H9 (cell line): ENCODE results near the gene HOXB8. TPM values are rescaled to one million over a fixed set of nuclear protein-coding genes. Genes with fewer than 3 reads are reported as not detected.

Source experiments
- DNase-seq: peaks from one replicate; pipeline ENCODE4 v3.0.0-alpha.2; 2017
- H2AFZ ChIP-seq: one replicate; pipeline ENCODE4 v1.6.1; 2013; ENCODE audit warnings: mild to moderate bottlenecking, low read length, control low read depth, moderate library complexity
- H2AK5ac ChIP-seq: 2 replicates; pipeline ENCODE4 v1.6.1; 2013; ENCODE audit warnings: low read length, control low read depth, mixed read lengths; ENCODE audit not compliant: insufficient read length
- H2BK120ac ChIP-seq: one replicate; pipeline ENCODE4 v1.6.1; 2013; ENCODE audit warnings: low read depth, mild to moderate bottlenecking, low read length, control low read depth, inconsistent platforms; ENCODE audit not compliant: poor library complexity, severe bottlenecking
- H2BK12ac ChIP-seq: 2 replicates; pipeline ENCODE4 v1.6.1; 2013; ENCODE audit warnings: low read length, control low read depth, mixed read lengths, low read depth; ENCODE audit not compliant: insufficient read length
- H2BK15ac ChIP-seq: 2 replicates; pipeline ENCODE4 v1.6.1; 2013; ENCODE audit warnings: low read depth, low read length, control low read depth
- H2BK20ac ChIP-seq: one replicate; pipeline ENCODE4 v1.6.1; 2013; ENCODE audit warnings: low read depth, mild to moderate bottlenecking, low read length, control low read depth, inconsistent platforms; ENCODE audit not compliant: poor library complexity, severe bottlenecking
- H2BK5ac ChIP-seq: 2 replicates; pipeline ENCODE4 v1.6.1; 2013; ENCODE audit warnings: low read length, control low read depth, mixed read lengths; ENCODE audit not compliant: insufficient read length
- H3K14ac ChIP-seq: 2 replicates; pipeline ENCODE4 v1.6.1; 2013; ENCODE audit warnings: low read length, control low read depth; ENCODE audit not compliant: insufficient read depth
- H3K18ac ChIP-seq: 2 replicates; pipeline ENCODE4 v1.6.1; 2013; ENCODE audit warnings: low read depth, mild to moderate bottlenecking, mixed read lengths, low read length, control low read depth; ENCODE audit not compliant: insufficient read length
- H3K23ac ChIP-seq: 2 replicates; pipeline ENCODE4 v1.6.1; 2013; ENCODE audit warnings: low read length, control low read depth, mixed read lengths, low read depth; ENCODE audit not compliant: insufficient read length
- H3K23me2 ChIP-seq: 2 replicates; pipeline ENCODE4 v1.6.1; 2013; ENCODE audit warnings: low read depth, mild to moderate bottlenecking, mixed read lengths, low read length, control low read depth; ENCODE audit not compliant: insufficient read length, poor library complexity, severe bottlenecking
- H3K27ac ChIP-seq: 2 replicates; pipeline ENCODE4 v1.5.1; 2013; ENCODE audit warnings: low read length, control low read depth, mixed read lengths, low read depth; ENCODE audit not compliant: insufficient read length
- H3K27me3 ChIP-seq: 2 replicates; pipeline ENCODE4 v1.6.1; 2013; ENCODE audit warnings: low read length, control low read depth, inconsistent platforms; ENCODE audit not compliant: insufficient read depth
- H3K4ac ChIP-seq: 2 replicates; pipeline ENCODE4 v1.6.1; 2013; ENCODE audit warnings: low read depth, mild to moderate bottlenecking, control low read depth, inconsistent platforms, low read length, moderate library complexity
- H3K4me1 ChIP-seq: 2 replicates; pipeline ENCODE4 v1.6.1; 2013; ENCODE audit warnings: low read length, control low read depth, inconsistent platforms; ENCODE audit not compliant: insufficient read depth
- H3K4me2 ChIP-seq: 2 replicates; pipeline ENCODE4 v1.6.1; 2013; ENCODE audit warnings: low read length, control low read depth, mixed read lengths; ENCODE audit not compliant: insufficient read length, insufficient read depth
- H3K56ac ChIP-seq: 2 replicates; pipeline ENCODE4 v1.6.1; 2013; ENCODE audit warnings: low read depth, mild to moderate bottlenecking, mixed read lengths, low read length, control low read depth; ENCODE audit not compliant: insufficient read length
- H3K79me1 ChIP-seq: 2 replicates; pipeline ENCODE4 v1.6.1; 2013; ENCODE audit warnings: low read depth, mild to moderate bottlenecking, moderate library complexity, low read length, control low read depth, inconsistent platforms; ENCODE audit not compliant: insufficient read depth, poor library complexity, severe bottlenecking
- H3K79me2 ChIP-seq: 2 replicates; pipeline ENCODE4 v1.6.1; 2013; ENCODE audit warnings: low read length, control low read depth, inconsistent platforms; ENCODE audit not compliant: insufficient read depth
- H3K9ac ChIP-seq: 2 replicates; pipeline ENCODE4 v1.6.1; 2013; ENCODE audit warnings: low read length, control low read depth, mixed read lengths; ENCODE audit not compliant: insufficient read length; ENCODE audit errors: extremely low read depth
- H3K9me3 ChIP-seq: one replicate; pipeline ENCODE4 v1.6.1; 2013; ENCODE audit warnings: low read depth, low read length, inconsistent platforms; ENCODE audit not compliant: control insufficient read depth
- H3T11ph ChIP-seq: one replicate; pipeline ENCODE4 v1.6.1; 2013; ENCODE audit warnings: mild to moderate bottlenecking, low read length, control low read depth, inconsistent platforms
- H4K20me1 ChIP-seq: one replicate; pipeline ENCODE4 v1.6.1; 2013; ENCODE audit not compliant: control insufficient read depth, insufficient read length, insufficient read depth
- H4K5ac ChIP-seq: 2 replicates; pipeline ENCODE4 v1.6.1; 2013; ENCODE audit warnings: low read depth, mild to moderate bottlenecking, mixed read lengths, low read length, control low read depth; ENCODE audit not compliant: insufficient read length
- H4K8ac ChIP-seq: replicated peaks from 2 replicates; pipeline ENCODE4 v1.6.1; 2013; ENCODE audit warnings: low read length, control low read depth, mixed read lengths, low read depth; ENCODE audit not compliant: insufficient read length
- H4K91ac ChIP-seq: 2 replicates; pipeline ENCODE4 v1.6.1; 2013; ENCODE audit warnings: low read depth, mild to moderate bottlenecking, moderate library complexity, mixed read lengths, low read length, control low read depth; ENCODE audit not compliant: insufficient read length
- H3K27ac Mint-ChIP-seq, 3 experiments: 2 replicates in 2 of 3; 3 replicates in 1 of 3; pipeline ENCODE4 v1.8.0; 2020 to 2021; ENCODE audit warnings: mixed read lengths in 3 of 3, mild to moderate bottlenecking in 1 of 3, moderate library complexity in 1 of 3
- H3K27me3 Mint-ChIP-seq: 2 replicates; pipeline ENCODE4 v1.8.0; 2021; ENCODE audit warnings: low read depth, mild to moderate bottlenecking, moderate library complexity, mixed read lengths
- H3K36me3 Mint-ChIP-seq, 3 experiments: 2 replicates in 2 of 3; 3 replicates in 1 of 3; pipeline ENCODE4 v1.8.0; 2020 to 2021; ENCODE audit warnings: low read depth in 3 of 3, mixed read lengths in 3 of 3; ENCODE audit not compliant: insufficient read depth in 1 of 3
- H3K4me1 Mint-ChIP-seq, 2 experiments: 2 replicates each; pipeline ENCODE4 v1.8.0; 2020; ENCODE audit warnings: mixed read lengths in 2 of 2
- H3K4me3 Mint-ChIP-seq, 2 experiments: 2 replicates in 1 of 2; 3 replicates in 1 of 2; pipeline ENCODE4 v1.8.0; 2020 to 2021; ENCODE audit warnings: mild to moderate bottlenecking in 2 of 2, mixed read lengths in 2 of 2, moderate library complexity in 1 of 2
- H3K9me3 Mint-ChIP-seq, 2 experiments: 2 replicates in 1 of 2; 3 replicates in 1 of 2; pipeline ENCODE4 v1.8.0; 2020; ENCODE audit warnings: mild to moderate bottlenecking in 2 of 2, mixed read lengths in 2 of 2, moderate library complexity in 1 of 2
- WGBS: extraction: QIAGEN DNeasy Blood & Tissue Kit; methylation state at CpG from one replicate; pipeline ENCODE4 v1.1.7; 2013; ENCODE audit warnings: missing lambda C conversion rate, low lambda C conversion rate, mixed read lengths; ENCODE audit not compliant: insufficient read length; ENCODE audit errors: extremely low coverage; 5-methylcytosine and 5-hydroxymethylcytosine counted together
- total RNA-seq: library from RNA; stranded (reverse); gene quantifications from 2 replicates; pipeline ENCODE4 v1.2.1, GENCODE V29; 2021
- TF ChIP-seq, protein P1 (sequence below): fragments of 200-600 bp; sonication (generic); conservative IDR thresholded peaks from 3 replicates; pipeline ENCODE4 v1.8.0; 2021; ENCODE audit warnings: antibody characterized with exemption, mild to moderate bottlenecking

HOXB8 gene
- total RNA-seq, 1 experiment from 2014 or later = not detected

DNA sequence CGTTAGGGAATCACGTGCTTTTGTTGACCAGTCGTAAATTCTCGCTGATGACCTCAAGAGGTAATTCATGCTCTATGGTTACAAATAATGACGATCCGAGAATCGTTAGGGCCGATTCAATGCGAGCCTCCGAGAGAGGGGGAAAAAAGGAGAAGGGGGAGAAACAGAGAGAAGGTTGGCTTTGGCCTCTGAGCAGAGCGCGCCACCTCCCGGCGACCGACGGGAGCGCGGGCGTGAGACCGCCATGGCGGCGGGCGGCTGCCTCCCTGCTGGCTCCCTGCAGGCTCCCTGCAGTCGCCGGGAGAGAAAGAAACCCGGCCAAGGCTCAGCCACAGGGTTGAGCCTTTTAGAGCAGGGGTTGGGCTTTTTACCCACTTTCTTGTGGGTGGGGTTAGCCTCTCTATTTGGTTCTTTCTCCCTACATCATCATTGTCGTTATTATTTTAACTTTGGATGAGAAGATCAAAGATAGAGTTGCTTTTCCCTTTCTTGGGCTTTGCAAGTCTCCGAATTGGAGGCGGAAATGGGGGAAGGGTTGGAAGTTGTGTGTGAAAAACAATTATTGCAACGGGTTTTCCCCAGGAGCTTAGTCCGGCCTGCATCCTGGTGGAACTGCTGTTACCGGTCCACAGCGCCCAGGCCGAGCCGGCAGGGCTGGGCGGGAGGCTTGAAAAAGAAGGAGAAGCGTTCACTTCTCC lies 21.1 kb downstream of the HOXB8 start:
- H3K36me3 Mint-ChIP-seq = no peaks in the 10 kb centered on the region
- H4K8ac ChIP-seq = no peak overlapping the region
- peaks cover 100% of the 10 kb centered on the region for H3K27me3 Mint-ChIP-seq
- no peaks in the 10 kb centered on the region for H3K9me3 ChIP-seq
- no peak overlapping the region for H3K27ac Mint-ChIP-seq
- H3K4me3 Mint-ChIP-seq = peak overlapping the region in 1 of 2 experiments; percentile 31; a peak in 2 of 5 replicates
- TF ChIP-seq, protein P1, sequence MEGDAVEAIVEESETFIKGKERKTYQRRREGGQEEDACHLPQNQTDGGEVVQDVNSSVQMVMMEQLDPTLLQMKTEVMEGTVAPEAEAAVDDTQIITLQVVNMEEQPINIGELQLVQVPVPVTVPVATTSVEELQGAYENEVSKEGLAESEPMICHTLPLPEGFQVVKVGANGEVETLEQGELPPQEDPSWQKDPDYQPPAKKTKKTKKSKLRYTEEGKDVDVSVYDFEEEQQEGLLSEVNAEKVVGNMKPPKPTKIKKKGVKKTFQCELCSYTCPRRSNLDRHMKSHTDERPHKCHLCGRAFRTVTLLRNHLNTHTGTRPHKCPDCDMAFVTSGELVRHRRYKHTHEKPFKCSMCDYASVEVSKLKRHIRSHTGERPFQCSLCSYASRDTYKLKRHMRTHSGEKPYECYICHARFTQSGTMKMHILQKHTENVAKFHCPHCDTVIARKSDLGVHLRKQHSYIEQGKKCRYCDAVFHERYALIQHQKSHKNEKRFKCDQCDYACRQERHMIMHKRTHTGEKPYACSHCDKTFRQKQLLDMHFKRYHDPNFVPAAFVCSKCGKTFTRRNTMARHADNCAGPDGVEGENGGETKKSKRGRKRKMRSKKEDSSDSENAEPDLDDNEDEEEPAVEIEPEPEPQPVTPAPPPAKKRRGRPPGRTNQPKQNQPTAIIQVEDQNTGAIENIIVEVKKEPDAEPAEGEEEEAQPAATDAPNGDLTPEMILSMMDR = peak; percentile 93
- H3K4ac ChIP-seq = no peak overlapping the region
- H4K91ac ChIP-seq = no peak overlapping the region
- H4K5ac ChIP-seq = no peak overlapping the region
- H3K79me2 ChIP-seq = no peaks in the 10 kb centered on the region
- H4K20me1 ChIP-seq = no peaks in the 10 kb centered on the region
- no peak overlapping the region for H3T11ph ChIP-seq
- no peak overlapping the region for H3K56ac ChIP-seq
- H2BK120ac ChIP-seq = no peak overlapping the region
- H2BK5ac ChIP-seq = no peak overlapping the region
- no peak overlapping the region for H3K18ac ChIP-seq
- peaks cover 8 to 37% of the 10 kb centered on the region in 2 experiments for H3K4me1 Mint-ChIP-seq
- no peak overlapping the region for H3K23ac ChIP-seq
- H3K9me3 Mint-ChIP-seq = peaks cover 4 to 21% of the 10 kb centered on the region in 2 experiments; a peak in 2 of 5 replicates
- no peak overlapping the region for H2AFZ ChIP-seq
- no CpG with 5 or more reads among the region's 37 CpGs for WGBS
- H2BK12ac ChIP-seq = no peak overlapping the region
- H3K4me1 ChIP-seq = no peaks in the 10 kb centered on the region
- H3K9ac ChIP-seq = no peak overlapping the region
- peak overlapping the region; percentile 33 for H3K4me2 ChIP-seq
- no peak overlapping the region for H2AK5ac ChIP-seq
- H3K27me3 ChIP-seq = peaks cover 99% of the 10 kb centered on the region
- H2BK15ac ChIP-seq = no peak overlapping the region
- H2BK20ac ChIP-seq = no peak overlapping the region
- H3K14ac ChIP-seq = no peak overlapping the region
- no peak overlapping the region for H3K27ac ChIP-seq
- no peaks in the 10 kb centered on the region for H3K79me1 ChIP-seq
- peak; percentile 93 for DNase-seq
- no peaks in the 10 kb centered on the region for H3K23me2 ChIP-seq
